Astrocyte (in vitro differentiated cells and primary cell): Measurements from ENCODE around the gene CREB3L1. TPM values are rescaled to one million over a fixed set of nuclear protein-coding genes. Genes with fewer than 3 reads are reported as not detected.

Source experiments
- DNase-seq: peaks from one replicate; pipeline ENCODE4 v3.0.0-alpha.2; 2010; ENCODE audit warnings: low read depth
- FAIRE-seq: peaks from 2 replicates; lab custom pipeline; 2011; peaks lifted over from hg19 to GRCh38; lab: Jason Lieb, UNC
- H2AFZ ChIP-seq: 2 replicates; pipeline ENCODE4 v1.6.0; 2012; ENCODE audit warnings: low read depth, low read length, inconsistent platforms
- H3K27ac ChIP-seq: 2 replicates; pipeline ENCODE4 v1.5.1; 2011; ENCODE audit warnings: low read depth, low read length, inconsistent platforms
- H3K27me3 ChIP-seq: 2 replicates; pipeline ENCODE4 v1.6.0; 2011; ENCODE audit warnings: low read length, inconsistent platforms; ENCODE audit not compliant: insufficient read depth
- H3K36me3 ChIP-seq: 2 replicates; pipeline ENCODE4 v1.5.1; 2011; ENCODE audit warnings: low read length, inconsistent platforms; ENCODE audit not compliant: insufficient read depth
- H3K4me1 ChIP-seq: 2 replicates; pipeline ENCODE4 v1.5.1; 2011; ENCODE audit warnings: low read length, inconsistent platforms; ENCODE audit not compliant: insufficient read depth
- H3K4me2 ChIP-seq: 2 replicates; pipeline ENCODE4 v1.6.0; 2012; ENCODE audit warnings: low read length, inconsistent platforms
- H3K4me3 ChIP-seq: 2 replicates; pipeline ENCODE4 v1.5.1; 2011; ENCODE audit warnings: low read depth, mild to moderate bottlenecking, low read length, inconsistent platforms; ENCODE audit not compliant: insufficient read depth
- H3K79me2 ChIP-seq: 2 replicates; pipeline ENCODE4 v1.6.0; 2012; ENCODE audit warnings: mild to moderate bottlenecking, low read length, inconsistent platforms; ENCODE audit not compliant: insufficient read depth
- H3K9ac ChIP-seq: 2 replicates; pipeline ENCODE4 v1.6.0; 2012; ENCODE audit warnings: mild to moderate bottlenecking, low read length, inconsistent platforms
- H3K9me3 ChIP-seq: 2 replicates; pipeline ENCODE4 v1.5.1; 2012; ENCODE audit warnings: low read depth, mild to moderate bottlenecking, low read length, inconsistent platforms; ENCODE audit not compliant: insufficient read depth
- H4K20me1 ChIP-seq: 2 replicates; pipeline ENCODE4 v1.6.0; 2012; ENCODE audit warnings: low read length, inconsistent platforms; ENCODE audit not compliant: insufficient read depth
- H3K27ac Mint-ChIP-seq: one replicate; pipeline ENCODE4 v1.8.0; 2021; ENCODE audit warnings: mild to moderate bottlenecking, mixed read lengths; ENCODE audit not compliant: unreplicated experiment
- H3K27me3 Mint-ChIP-seq: one replicate; pipeline ENCODE4 v1.8.0; 2021; ENCODE audit warnings: low read depth, mixed read lengths; ENCODE audit not compliant: unreplicated experiment
- H3K36me3 Mint-ChIP-seq: one replicate; pipeline ENCODE4 v1.8.0; 2021; ENCODE audit warnings: low read depth, mixed read lengths; ENCODE audit not compliant: unreplicated experiment
- H3K4me1 Mint-ChIP-seq: one replicate; pipeline ENCODE4 v1.8.0; 2021; ENCODE audit warnings: low read depth, mixed read lengths; ENCODE audit not compliant: unreplicated experiment
- H3K4me3 Mint-ChIP-seq: one replicate; pipeline ENCODE4 v1.8.0; 2021; ENCODE audit warnings: mild to moderate bottlenecking, moderate library complexity, mixed read lengths; ENCODE audit not compliant: unreplicated experiment
- H3K9me3 Mint-ChIP-seq: one replicate; pipeline ENCODE4 v1.8.0; 2021; ENCODE audit warnings: mild to moderate bottlenecking, mixed read lengths; ENCODE audit not compliant: unreplicated experiment
- CTCF ChIP-seq: IDR thresholded peaks from 2 replicates; pipeline ENCODE4 v1.5.1; 2011; ENCODE audit warnings: low read depth, mild to moderate bottlenecking, inconsistent platforms, low read length, moderate library complexity; ENCODE audit not compliant: insufficient read depth
- EZH2 ChIP-seq: IDR thresholded peaks from 2 replicates; pipeline ENCODE4 v1.6.1; 2012; ENCODE audit warnings: mild to moderate bottlenecking, low read length, inconsistent platforms; ENCODE audit not compliant: insufficient read depth
- total RNA-seq: library from RNA; stranded (reverse); gene quantifications from 2 replicates; pipeline ENCODE4 v1.2.1, GENCODE V29; 2021

Gene CREB3L1
- total RNA-seq, 1 donor from 2014 or later = 324 TPM

- TF ChIP-seq EZH2 = no peak
- no peak for TF ChIP-seq CTCF
- Histone ChIP-seq H3K79me2 (peaks cover 80% of the 10 kb centered on the region), H2AFZ (no peak overlapping the region), H3K4me3 (peak overlapping the region; percentile 18), H4K20me1 (peaks cover 59% of the 10 kb centered on the region), H3K27ac (no peak overlapping the region), H3K36me3 (peaks cover 6% of the 10 kb centered on the region), H3K4me1 (peaks cover 42% of the 10 kb centered on the region), H3K4me2 (peak overlapping the region; percentile 97), H3K27me3 (no peaks in the 10 kb centered on the region), H3K9ac (peak overlapping the region; percentile 63), H3K9me3 (no peaks in the 10 kb centered on the region)
- FAIRE-seq (no peak), DNase-seq (no peak)
- H3K36me3 Mint-ChIP-seq = peaks cover 36% of the 10 kb centered on the region
- peaks cover 44% of the 10 kb centered on the region for H3K4me1 Mint-ChIP-seq
- peak overlapping the region; percentile 100 for H3K4me3 Mint-ChIP-seq
- peak overlapping the region; percentile 63 for H3K27ac Mint-ChIP-seq
- H3K9me3 Mint-ChIP-seq = no peaks in the 10 kb centered on the region
- no peaks in the 10 kb centered on the region for H3K27me3 Mint-ChIP-seq
These were observed 3.2 kb downstream of the CREB3L1 start for GRCh38 chr11:46280706-46281105.

DNA sequence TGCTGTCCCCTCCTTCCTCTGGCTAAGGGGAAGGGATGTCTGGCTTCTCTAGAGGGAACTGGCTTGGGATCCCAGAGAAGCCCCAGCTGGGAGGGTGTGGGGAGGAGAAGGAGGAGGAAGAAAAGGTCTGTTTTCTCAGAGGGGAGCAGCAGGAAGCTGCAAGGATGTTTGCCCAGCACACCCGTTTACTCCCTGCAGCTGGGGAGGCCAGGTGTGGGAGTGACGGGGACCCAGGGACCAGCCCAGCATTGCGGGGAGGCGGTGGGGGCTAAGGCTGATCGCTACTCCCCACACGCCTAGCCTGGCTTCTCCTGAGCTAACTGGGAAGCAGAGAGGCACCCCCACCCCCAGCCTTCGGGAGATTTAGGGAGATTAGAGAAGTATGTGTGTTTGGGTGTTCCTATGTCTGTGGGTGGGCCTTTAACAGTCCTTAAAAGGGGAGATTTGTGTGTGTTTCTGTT, 3.9 kb downstream of the CREB3L1 start:
- no peak for TF ChIP-seq EZH2
- TF ChIP-seq CTCF = no peak
- peak overlapping the region; percentile 63 for H3K27ac Mint-ChIP-seq

GRCh38 chr11:46285173-46285572, 7.7 kb downstream of the CREB3L1 start:
- no peak overlapping the region for H3K4me3 ChIP-seq
- DNase-seq (no peak), FAIRE-seq (no peak)
- H3K79me2 ChIP-seq = peaks cover 96% of the 10 kb centered on the region
- TF ChIP-seq CTCF = no peak
- TF ChIP-seq EZH2 = no peak
- no peak overlapping the region for H2AFZ ChIP-seq
- H3K36me3 ChIP-seq = peaks cover 6% of the 10 kb centered on the region
- H3K27me3 ChIP-seq = no peaks in the 10 kb centered on the region
- H3K4me2 ChIP-seq = peak overlapping the region; percentile 32
- Mint-ChIP-seq H3K27me3 (no peaks in the 10 kb centered on the region), H3K4me3 (peak overlapping the region; percentile 72), H3K9me3 (no peaks in the 10 kb centered on the region), H3K36me3 (peaks cover 39% of the 10 kb centered on the region), H3K4me1 (peaks cover 52% of the 10 kb centered on the region), H3K27ac (peak overlapping the region; percentile 62)
- H3K9ac ChIP-seq = no peak overlapping the region
- H3K4me1 ChIP-seq = peaks cover 37% of the 10 kb centered on the region
- H3K9me3 ChIP-seq = no peaks in the 10 kb centered on the region
- peaks cover 91% of the 10 kb centered on the region for H4K20me1 ChIP-seq
- H3K27ac ChIP-seq = no peak overlapping the region

More for the DNA sequence above, 3.9 kb downstream of the CREB3L1 start:
- H3K27ac ChIP-seq = peak overlapping the region; percentile 6
- H3K27me3 ChIP-seq = no peaks in the 10 kb centered on the region
- FAIRE-seq (no peak), DNase-seq (no peak)
- Mint-ChIP-seq H3K4me3 (peak overlapping the region; percentile 100), H3K4me1 (peaks cover 44% of the 10 kb centered on the region), H3K27me3 (no peaks in the 10 kb centered on the region), H3K36me3 (peaks cover 40% of the 10 kb centered on the region), H3K9me3 (no peaks in the 10 kb centered on the region)
- H3K79me2 ChIP-seq = peaks cover 87% of the 10 kb centered on the region
- peaks cover 66% of the 10 kb centered on the region for H4K20me1 ChIP-seq
- H3K9ac ChIP-seq = peak overlapping the region; percentile 63
- H2AFZ ChIP-seq = no peak overlapping the region
- peaks cover 44% of the 10 kb centered on the region for H3K4me1 ChIP-seq
- peak overlapping the region; percentile 18 for H3K4me3 ChIP-seq
- H3K36me3 ChIP-seq = peaks cover 6% of the 10 kb centered on the region
- peak overlapping the region; percentile 97 for H3K4me2 ChIP-seq
- H3K9me3 ChIP-seq = no peaks in the 10 kb centered on the region
